HG02884 (cell line): Measurements from ENCODE around the gene IL17RD.

ENCODE experiments used
- ATAC-seq: cut with Tn5 transposase; IDR thresholded peaks from one replicate; pipeline ENCODE4 v1.9.1; 2021; ENCODE audit warnings: mild to moderate bottlenecking, moderate library complexity; ENCODE audit not compliant: unreplicated experiment

IL17RD gene

GRCh38 chr3:57069503-57069902 is 95.7 kb downstream of the IL17RD start:
- ATAC-seq: no peak

- ATAC-seq: peak; percentile 98
These were observed 96.6 kb downstream of the IL17RD start for GRCh38 chr3:57068437-57069089.

GRCh38 chr3:57066471-57066870 is 98.7 kb downstream of the IL17RD start:
- no peak for ATAC-seq

GRCh38 chr3:57065588-57065987 is 99.6 kb downstream of the IL17RD start:
- no peak for ATAC-seq

- no peak for ATAC-seq
These were observed 100.6 kb downstream of the IL17RD start for GRCh38 chr3:57064572-57064971.

GRCh38 chr3:57064001-57064400 is 101.2 kb downstream of the IL17RD start:
- ATAC-seq: no peak

GRCh38 chr3:57063032-57063431 is 102.1 kb downstream of the IL17RD start:
- no peak for ATAC-seq

GRCh38 chr3:57062101-57062631 is 103.0 kb downstream of the IL17RD start:
- ATAC-seq: no peak

GRCh38 chr3:57061556-57061955 is 103.6 kb downstream of the IL17RD start:
- ATAC-seq: no peak

- ATAC-seq: no peak
These were observed 104.9 kb downstream of the IL17RD start, which contains the start of gene SPATA12 for GRCh38 chr3:57060089-57060821. Gene SPATA12, plus strand, starts transcription at chr3:57060664. Its CDS starts 13,031 bp downstream, at chr3:57073695.

- ATAC-seq: no peak
These were observed 105.7 kb downstream of the IL17RD start for GRCh38 chr3:57059411-57059810.

GRCh38 chr3:57057351-57057750 is 107.8 kb downstream of the IL17RD start:
- no peak for ATAC-seq

- ATAC-seq: no peak
These were observed 112.0 kb downstream of the IL17RD start for GRCh38 chr3:57053122-57053521.

GRCh38 chr3:57052662-57053061 is 112.5 kb downstream of the IL17RD start:
- no peak for ATAC-seq

GRCh38 chr3:57048728-57049127 is 116.4 kb downstream of the IL17RD start:
- no peak for ATAC-seq

GRCh38 chr3:57048052-57048671 is 117.0 kb downstream of the IL17RD start:
- ATAC-seq: no peak

- ATAC-seq: no peak
These were observed 118.9 kb downstream of the IL17RD start for GRCh38 chr3:57046101-57046765.

- ATAC-seq: no peak
These were observed 121.6 kb downstream of the IL17RD start for GRCh38 chr3:57043518-57043917.

GRCh38 chr3:57041674-57042073 is 123.5 kb downstream of the IL17RD start:
- no peak for ATAC-seq
